PC-9 (cell line): ENCODE measurements around the gene TMEM135.

Experiments used
- CTCF ChIP-seq: fragments of 200-600 bp; sonication (generic); conservative IDR thresholded peaks from 2 replicates; pipeline ENCODE4 v1.6.1; 2017; ENCODE audit warnings: mixed run types, antibody characterized with exemption, mild to moderate bottlenecking, moderate library complexity
- EZH2 ChIP-seq: fragments of 200-600 bp; sonication (generic); IDR thresholded peaks from 2 replicates; pipeline ENCODE4 v1.8.0; 2017; ENCODE audit warnings: antibody characterized with exemption, low read depth

- TF ChIP-seq EZH2, result no peak
- TF ChIP-seq CTCF, result no peak
These were observed 175.7 kb downstream of the TMEM135 start for GRCh38 chr11:87213444-87213843.
